HG03378 (cell line): Measurements from ENCODE around the gene RNF115.
"Not testable (repeated sequence)": the region's sequence is repeated elsewhere in the genome, so short reads cannot be mapped to it uniquely, and the experiment has no call there.

Source experiments
- ATAC-seq: cut with Tn5 transposase; IDR thresholded peaks from one replicate; pipeline ENCODE4 v1.9.1; 2021; ENCODE audit warnings: mild to moderate bottlenecking, moderate library complexity; ENCODE audit not compliant: unreplicated experiment

Gene RNF115

DNA sequence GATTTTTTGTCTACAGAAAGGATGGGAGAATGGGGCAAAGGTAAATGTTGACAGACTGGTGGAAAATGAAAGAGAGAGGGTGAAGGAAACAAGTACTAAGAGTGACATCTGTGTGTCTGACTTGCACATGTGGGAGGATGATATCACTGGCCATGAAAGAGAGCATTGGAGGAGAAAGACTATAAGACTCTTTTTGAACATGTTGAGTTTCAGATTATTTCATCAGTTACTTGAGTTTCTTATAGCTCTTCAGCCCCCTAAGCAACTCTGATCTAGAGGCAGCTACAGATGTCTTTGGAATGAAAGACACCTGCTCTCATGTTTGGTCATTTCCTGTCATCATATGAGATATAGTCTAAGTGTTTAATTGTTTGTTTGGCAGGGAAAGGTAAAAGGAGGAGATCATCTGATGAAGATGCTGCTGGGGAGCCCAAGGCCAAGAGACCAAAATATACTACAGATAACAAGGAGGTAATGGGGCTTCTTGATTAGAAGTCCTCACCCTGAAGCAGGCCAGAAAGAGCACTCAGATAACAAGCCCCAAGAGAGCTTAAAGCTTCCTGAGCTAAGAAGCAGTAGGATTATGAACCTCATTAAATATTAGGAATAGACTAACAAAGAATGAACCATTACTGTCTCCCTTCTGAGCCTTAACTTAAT lies 4.6 kb upstream of the RNF115 start:
- ATAC-seq = no peak

DNA sequence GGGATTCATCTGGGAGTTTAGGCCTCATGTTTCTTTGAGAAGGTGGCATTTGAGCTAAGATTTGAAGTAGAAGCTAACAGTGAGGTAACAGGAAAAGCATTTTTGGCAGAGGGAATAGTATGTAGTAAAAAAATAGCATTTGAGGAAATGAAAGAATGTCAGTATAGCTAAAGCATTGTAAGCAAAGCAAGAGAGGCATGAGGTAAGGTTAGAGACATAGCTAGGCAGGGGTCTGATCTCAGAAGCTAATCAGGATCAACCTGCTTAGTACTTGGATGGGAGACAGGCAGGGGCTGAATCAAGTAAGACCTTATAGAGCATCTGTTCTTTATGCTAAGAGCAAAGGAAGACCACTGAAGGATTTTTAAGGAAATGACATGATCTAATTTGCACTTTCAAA lies 4.1 kb upstream of the RNF115 start:
- no peak for ATAC-seq

DNA sequence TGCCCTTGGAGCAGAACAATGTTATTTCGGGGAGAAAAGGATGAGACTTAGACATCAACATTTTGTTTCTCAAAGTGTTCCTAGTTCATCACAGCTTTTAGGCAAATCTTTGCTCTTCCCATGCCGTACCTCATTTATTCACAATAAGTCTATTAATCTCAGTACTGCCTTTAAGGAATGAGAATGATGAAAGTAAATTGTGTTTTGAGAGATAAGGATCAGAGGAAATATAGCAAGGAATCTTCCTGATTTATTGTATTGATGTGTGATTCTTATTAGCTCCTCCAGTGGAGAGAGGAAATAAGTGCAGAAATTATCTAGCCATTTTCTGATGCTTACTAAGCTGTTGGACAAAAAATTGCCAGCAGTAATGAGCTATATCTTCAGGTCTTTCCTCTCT lies 2.1 kb upstream of the RNF115 start:
- no peak for ATAC-seq

DNA sequence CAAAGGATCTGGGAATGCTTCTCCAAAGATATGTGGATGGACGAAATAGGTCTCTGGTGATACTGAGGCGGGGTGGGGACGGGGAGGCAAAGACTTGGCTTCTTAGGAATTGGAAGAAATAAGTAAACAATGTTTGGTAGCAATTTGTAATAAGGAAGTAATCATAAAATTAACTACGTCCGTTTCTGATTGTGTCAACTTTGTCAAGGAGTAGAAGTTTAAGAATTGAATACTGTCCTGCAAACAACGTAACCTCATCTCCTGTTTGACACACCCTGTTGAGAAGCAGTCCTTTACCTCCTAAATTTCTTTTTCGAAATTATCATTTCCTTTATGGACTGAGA lies 576 bp upstream of the RNF115 start:
- ATAC-seq = no peak

DNA sequence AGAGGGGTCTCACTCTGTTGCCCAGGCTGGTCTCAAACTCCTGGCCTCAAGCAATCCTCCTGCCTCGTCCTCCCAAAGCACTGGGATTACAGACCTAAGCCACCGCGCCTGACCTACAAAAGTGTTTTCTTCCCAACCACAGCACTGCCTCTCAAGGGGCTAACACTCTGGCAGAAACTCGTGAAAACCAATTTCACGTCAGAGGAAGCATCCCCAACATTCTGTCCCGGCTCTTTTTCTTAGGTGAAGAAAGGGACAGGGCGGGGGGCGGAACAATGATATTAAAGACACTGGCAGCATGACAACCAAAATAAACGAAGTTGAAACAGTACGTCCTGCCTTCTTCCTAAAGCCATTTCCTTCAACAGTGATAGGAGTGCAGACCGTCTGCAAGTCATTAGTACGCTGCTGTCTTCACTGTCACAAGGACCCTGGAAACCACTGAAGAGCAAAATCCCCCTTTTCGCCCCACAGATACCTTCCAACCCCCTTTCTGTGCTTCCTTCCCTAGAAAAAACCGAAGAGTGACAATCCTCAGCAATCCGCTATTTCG lies 1.0 kb downstream of the RNF115 start:
- not testable (repeated sequence) for ATAC-seq

DNA sequence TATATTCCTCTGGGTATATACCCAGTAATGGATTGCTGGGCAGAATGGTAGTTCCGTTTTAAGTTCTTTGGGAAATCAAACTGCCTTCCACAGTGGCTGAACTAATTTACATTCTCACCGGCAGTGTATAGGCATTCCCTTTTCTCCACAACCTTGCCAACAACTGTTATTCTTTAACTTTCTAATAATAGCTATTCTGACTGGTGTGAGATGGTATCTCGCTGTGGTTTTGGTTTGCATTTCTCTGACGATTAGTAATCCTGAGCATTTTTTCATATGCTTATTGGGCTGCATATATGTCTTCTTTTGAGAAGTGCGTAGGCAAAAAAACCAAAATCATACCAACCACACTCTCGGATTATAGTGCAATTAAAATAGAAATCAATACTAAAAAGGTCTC lies 5.8 kb downstream of the RNF115 start:
- ATAC-seq = peak; percentile 46

DNA sequence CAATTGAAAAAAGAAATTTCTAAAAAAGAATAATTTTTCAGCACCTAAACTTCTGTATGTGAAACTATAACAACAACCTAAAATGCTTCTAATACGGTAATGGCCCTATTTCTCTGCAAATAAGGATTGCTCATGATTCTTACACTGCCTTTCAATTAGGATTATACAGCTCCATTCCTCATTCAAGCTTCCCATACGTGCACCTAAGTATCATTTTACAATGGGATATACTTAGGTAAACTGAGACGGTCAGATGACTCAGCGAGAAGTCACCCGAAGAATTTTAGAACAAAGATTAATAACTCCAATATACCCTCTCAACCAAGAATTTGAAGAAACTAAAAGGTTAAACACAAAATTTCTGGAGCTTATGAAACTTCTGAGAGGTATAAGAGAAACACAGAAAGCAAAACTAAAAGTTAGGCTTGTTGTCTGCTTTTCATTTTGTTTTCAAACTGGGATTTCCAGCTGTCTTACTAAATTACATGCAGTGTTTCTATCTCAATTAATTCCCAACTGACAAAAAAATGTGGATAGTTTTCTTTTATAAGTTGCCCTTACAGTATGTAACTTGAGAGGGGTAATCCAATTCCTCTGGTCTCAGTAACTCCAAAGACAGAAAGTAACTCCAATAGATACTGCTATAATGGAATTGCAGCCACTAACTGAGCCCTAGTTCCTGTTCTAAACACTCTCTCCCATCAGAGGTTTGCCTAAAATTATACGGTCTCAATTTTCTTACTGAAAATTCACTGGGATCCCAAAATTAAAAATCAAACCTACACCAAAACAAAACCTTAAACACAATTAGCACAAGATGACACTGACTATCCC lies 10.7 kb downstream of the RNF115 start:
- not testable (repeated sequence) for ATAC-seq

DNA sequence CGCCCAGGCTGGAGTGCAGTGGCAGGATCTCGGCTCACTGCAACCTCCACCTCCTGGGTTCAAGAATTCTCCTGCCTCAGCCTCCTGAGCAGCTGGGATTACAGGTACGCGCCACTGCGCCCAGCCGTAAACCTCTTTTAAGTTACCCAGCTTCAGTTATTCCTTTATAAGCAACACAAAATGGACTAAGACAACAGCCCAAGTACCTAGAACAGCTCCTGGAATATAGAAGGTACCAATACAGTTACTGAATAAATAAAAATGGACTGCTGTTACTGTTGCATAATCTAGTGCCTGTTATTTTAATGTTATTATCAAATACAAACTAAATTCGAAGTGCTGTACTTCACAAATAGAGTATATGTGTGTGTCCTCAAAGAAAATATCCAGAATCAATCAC lies 17.1 kb downstream of the RNF115 start:
- no peak for ATAC-seq

DNA sequence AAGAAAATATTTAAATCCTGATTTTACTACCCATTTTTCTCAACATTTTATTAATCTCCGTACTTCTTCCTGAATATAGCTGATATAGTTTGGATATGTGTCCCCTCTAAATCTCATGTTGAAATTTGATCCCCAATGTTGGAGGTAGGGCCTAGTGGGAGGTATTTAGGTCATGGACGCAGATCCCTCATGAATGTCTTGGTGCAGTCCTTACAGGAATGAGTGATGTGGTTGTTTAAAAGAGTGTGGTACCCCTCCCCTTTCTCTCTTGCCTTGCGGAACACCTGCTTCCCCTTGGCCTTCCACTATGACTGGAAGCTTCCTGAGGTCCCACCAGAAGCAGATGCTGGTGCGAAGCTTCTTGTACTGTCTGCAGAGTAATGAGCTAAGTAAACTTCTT lies 17.5 kb downstream of the RNF115 start:
- no peak for ATAC-seq

DNA sequence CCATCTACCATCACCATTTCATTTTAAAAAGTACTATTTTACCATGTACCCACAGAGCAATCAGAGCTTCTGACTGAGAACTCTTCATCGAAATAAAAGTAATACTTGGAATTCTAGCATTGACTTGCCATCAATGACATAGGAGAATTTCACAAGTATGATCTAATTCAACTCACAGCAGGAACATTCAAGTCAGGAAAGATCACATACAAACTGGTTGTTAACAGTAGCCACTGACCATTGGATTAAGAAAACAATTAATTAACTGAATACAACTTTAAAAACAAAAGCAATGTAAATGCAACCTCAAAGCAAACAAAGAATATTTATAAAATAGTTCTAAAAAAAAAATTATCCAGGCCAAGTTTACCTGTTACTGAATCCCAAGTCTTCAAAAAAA lies 18.8 kb downstream of the RNF115 start:
- ATAC-seq = no peak

DNA sequence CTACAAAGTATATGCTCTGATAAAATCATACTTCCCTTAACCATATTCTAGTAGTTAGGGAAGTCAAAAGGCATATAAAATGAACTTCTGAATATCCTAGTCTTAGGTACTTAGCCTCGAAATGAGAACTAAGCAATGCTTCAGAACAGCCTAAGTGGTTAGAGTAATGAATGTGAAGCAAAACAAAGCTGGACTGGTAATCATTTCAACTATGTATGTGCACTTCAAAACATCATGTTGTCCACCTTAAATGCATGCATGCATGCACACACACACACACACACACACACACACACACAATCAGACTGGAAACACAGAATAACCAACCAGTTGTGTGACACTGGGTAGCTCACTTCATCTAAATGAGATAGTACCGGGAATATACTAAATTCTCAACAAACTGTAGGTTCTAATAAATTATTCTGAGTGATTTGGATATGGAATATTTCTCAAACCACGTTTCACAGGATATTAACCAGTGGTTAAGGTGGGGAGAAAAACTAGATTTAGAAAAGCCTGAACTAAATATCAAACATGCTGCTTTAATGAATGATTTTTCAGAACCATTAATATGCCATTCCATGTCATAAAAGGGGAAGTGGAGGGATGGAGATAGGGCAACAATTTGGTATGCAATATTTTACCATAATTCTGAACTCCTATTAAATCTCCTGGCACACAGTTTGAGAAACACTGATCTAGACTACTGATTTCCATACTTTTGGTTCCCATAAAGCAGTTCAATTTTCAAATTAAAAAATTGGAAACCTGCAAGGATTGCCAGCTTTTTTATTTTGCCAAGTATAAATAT lies 19.5 kb downstream of the RNF115 start:
- ATAC-seq = no peak

DNA sequence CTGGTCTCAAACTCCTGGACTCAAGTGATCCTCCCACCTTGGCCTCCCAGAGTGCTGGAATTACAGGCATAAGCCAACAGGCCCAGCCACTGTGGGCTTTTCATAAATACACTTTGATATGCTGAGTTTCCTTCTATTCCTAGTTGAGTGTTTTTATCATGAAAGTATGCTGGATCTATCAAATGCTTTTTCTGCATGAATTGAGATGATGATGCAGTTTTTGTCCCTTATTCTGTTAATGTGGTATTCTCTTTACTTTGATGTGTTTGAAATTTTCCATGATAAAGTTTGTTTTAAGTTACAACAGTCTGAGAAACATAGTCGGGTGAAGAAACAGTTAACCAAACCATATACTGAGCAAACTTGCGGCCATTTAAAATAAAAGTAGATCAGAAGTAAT lies 24.1 kb downstream of the RNF115 start:
- ATAC-seq = no peak

DNA sequence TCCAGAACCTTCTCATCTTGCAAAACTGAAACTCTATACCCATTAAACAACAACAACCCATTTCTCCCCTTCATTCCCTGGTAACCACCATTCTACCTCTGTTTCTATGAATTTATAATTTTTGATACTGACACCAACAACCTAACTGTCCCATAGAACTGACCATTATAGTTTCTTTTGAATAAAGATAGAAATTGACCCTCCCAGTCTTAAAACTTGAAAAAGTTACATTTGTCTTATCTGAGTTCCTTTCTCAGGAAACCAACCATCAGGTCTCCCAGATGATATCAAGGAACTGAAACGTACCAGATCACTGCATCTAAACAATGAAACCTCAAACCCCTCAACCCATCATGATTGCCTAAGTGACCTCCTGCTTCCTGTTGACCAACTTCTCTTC lies 27.1 kb downstream of the RNF115 start:
- no peak for ATAC-seq

DNA sequence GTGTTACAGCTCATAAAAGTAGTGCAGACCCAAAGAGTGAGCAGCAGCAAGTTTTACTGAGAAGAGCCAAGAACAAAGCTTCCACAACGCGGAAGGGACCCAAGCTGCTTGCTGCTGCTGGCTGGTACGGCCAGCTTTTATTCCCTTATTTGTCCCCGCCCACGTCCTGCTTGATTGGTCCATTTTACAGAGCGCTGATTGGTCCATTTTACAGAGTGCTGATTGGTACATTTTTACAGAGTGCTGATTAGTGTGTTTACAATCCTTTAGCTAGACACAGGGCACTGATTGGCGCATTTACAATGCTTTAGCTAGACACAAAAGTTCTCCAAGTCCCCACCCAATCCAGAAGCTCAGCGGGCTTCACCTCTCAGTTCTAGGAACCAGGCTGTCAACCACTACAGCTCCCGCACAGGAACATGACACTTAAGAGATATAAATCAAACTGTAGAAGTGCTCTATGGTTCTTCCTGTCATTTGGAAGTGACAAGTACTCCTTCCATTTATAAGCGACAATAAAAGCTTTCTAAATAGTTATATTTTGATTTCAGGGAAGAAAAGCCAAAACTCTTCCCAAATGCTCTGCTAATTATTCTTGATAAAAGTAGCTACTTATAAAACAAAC lies 28.5 kb downstream of the RNF115 start:
- ATAC-seq = no peak

DNA sequence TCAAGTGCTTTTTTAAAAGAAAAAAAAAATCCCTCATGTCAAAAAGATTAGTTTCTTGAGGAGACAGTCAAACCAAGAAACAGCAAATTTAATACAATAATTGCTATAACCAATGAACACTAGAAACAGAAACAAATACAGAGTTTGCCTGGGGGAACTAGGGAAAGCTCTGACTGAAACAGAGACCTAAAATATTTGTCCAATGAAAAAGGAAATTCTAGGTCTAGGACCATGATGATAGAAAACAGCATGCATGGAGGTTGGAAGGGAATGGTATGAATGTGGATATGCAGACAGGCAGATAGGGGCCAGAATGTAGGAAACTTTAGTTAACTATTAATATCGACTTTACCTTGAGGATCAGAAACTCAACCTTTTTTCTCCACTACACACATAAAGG lies 31.4 kb downstream of the RNF115 start:
- no peak for ATAC-seq

DNA sequence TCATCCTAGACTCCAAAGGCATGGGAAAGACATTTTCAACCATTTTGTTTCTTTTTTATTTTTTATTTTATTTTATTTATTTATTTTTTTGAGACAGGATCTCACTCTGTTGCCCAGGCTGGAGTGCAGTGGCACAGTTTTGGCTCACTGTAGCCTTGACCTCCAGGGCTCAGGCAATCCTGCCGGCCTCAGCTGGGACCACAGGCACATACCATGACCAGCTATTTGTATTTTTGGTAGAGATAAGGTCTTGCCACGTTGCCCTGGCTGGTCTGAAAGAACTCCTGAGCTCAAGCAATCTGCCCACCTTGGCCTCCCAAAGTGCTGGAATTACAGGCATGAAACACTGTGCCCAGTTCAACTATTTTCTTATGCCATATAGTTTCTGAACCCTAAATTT lies 32.0 kb downstream of the RNF115 start:
- ATAC-seq = not testable (repeated sequence)

DNA sequence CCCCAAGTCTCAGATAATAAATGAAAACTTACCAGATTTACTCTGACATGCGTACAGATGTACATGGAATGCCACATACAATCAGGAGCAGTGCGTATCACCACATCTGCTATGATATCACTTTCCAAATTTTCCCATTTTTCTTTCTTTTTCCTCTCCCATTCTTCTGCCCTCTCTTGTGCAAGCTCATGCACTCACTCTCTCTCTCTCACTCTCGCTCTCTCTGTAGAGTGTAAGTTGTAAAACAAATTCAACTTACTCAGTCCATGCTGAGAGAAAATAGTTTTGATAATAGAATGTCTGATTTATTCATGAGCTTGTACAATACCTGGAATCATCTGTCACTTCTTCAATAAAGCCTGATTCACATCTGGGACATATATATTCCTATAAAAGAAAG lies 35.3 kb downstream of the RNF115 start:
- ATAC-seq = no peak

DNA sequence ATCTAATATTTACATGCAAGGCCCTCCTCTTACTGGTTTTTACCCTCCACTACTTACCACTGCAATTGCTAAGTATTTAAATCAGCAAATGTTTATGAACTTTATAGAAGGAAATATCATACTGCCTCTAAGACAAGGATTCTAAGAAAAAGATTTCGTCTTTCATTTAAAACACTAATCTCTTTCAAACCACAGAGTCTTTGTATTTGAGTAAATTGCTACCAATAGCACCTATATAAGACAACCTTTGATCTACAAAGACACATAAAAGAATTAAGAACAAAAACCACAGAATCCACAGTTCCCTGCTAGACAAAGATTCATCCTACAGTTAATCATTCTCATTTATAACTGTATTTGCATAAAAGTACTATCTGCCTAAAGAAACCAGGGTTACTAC lies 37.6 kb downstream of the RNF115 start:
- no peak for ATAC-seq

DNA sequence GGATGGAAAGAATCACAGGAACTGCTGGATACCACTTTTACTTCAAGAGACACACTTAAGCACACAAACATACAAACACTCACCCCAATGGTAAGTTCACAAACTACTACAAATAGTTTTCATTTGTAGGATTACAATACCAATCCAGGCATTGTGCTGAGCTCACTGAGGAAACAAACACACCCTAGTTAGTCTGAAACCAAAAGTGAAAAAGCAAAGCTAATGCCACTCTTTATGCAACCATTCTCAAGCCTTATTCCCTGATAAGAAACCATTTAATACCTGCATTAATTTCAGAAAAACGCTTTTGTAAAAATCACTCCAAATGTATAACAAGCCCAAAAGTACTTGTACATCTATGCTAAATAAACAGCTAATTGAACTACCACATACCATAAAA lies 38.3 kb downstream of the RNF115 start:
- peak; percentile 44 for ATAC-seq

DNA sequence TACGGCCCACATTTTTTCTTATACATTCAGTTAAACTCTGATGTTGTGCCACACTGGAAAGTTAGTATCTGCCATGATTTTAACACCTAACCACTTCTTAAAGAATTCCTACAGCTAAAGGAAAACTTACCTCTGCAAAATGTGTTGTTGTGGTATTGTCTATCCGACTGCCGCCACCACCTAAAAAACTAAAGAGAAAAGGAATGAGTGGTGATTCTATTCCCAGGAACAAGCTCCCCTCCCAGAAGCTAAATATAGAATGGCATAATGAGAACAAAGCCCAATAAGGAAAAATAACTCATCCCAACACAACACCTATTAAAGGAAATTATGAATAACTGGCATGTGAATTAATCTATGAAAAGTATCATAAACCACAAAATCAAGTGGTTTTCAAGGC lies 39.5 kb downstream of the RNF115 start:
- no peak for ATAC-seq
